AG04450 (cell line): ENCODE measurements around the gene SLC1A2. TPM values are rescaled to one million over a fixed set of nuclear protein-coding genes. Genes with fewer than 3 reads are reported as not detected.

ENCODE experiments used
- CTCF ChIA-PET: fragments of 300-600, 350-600 bp; formaldehyde crosslinking; extraction: SDS; loops from one replicate; lab custom pipeline; 2022; ENCODE audit warnings: antibody characterized with exemption, inconsistent platforms; lab: Charles Lee
- POLR2A ChIA-PET: fragments of 350-600 bp; formaldehyde crosslinking; extraction: SDS; loops from one replicate; lab custom pipeline; 2021; ENCODE audit warnings: antibody characterized with exemption, inconsistent platforms; lab: Yijun Ruan, JAX
- DNase-seq: peaks from one replicate; pipeline ENCODE4 v3.0.0-alpha.2; 2011; ENCODE audit warnings: low read depth, low spot score
- H3K27ac ChIP-seq: one replicate; pipeline ENCODE4 v1.5.1; 2012; ENCODE audit warnings: low read depth, low read length, control low read depth
- H3K27me3 ChIP-seq: one replicate; pipeline ENCODE4 v1.6.0; 2012; ENCODE audit warnings: low read length; ENCODE audit not compliant: control insufficient read depth, insufficient read depth
- H3K4me3 ChIP-seq: 2 replicates; pipeline ENCODE4 v1.5.1; 2011; ENCODE audit warnings: mild to moderate bottlenecking, low read depth, low read length, control low read depth
- H3K9me3 ChIP-seq: 2 replicates; pipeline ENCODE4 v1.5.1; 2012; ENCODE audit warnings: low read length; ENCODE audit not compliant: control insufficient read depth, insufficient read depth
- polyA plus RNA-seq: library from polyadenylated mRNA; depleted of rRNA; stranded (reverse); fragments of >200 nt; gene quantifications from 2 replicates; pipeline ENCODE4 v1.2.3, GENCODE V29; 2011
- TF ChIP-seq, protein P1 (sequence below): IDR thresholded peaks from 2 replicates; pipeline ENCODE4 v1.5.1; 2011; ENCODE audit warnings: low read depth, low read length, control low read depth, inconsistent platforms

Gene SLC1A2
- polyA plus RNA-seq, 1 experiment = 1.1 TPM

DNA sequence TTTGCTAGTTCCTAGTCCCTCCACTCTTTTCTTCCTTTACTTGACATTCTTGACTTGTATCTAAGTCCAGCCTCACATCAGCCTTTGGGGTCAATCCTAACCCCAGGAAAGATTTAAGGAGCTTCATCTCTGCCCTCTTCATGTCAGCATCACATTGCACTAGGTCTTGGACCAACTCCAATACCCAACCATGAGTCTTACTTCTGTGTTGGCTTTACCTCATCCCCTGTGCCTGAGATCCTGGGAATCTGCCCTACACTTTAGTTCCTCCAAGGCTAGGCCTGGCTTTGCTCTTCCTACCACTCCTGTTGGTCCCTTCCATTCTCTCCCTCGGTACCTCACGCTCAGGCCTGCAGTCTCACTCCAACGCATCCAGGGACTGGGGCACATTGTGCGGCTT is 117.0 kb downstream of the SLC1A2 start:
- POLR2A ChIA-PET = no interaction called here
- TF ChIP-seq, protein P1, sequence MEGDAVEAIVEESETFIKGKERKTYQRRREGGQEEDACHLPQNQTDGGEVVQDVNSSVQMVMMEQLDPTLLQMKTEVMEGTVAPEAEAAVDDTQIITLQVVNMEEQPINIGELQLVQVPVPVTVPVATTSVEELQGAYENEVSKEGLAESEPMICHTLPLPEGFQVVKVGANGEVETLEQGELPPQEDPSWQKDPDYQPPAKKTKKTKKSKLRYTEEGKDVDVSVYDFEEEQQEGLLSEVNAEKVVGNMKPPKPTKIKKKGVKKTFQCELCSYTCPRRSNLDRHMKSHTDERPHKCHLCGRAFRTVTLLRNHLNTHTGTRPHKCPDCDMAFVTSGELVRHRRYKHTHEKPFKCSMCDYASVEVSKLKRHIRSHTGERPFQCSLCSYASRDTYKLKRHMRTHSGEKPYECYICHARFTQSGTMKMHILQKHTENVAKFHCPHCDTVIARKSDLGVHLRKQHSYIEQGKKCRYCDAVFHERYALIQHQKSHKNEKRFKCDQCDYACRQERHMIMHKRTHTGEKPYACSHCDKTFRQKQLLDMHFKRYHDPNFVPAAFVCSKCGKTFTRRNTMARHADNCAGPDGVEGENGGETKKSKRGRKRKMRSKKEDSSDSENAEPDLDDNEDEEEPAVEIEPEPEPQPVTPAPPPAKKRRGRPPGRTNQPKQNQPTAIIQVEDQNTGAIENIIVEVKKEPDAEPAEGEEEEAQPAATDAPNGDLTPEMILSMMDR = no peak
- Histone ChIP-seq H3K9me3 (no peaks in the 10 kb centered on the region), H3K4me3 (no peak overlapping the region), H3K27me3 (no peaks in the 10 kb centered on the region), H3K27ac (no peak overlapping the region)
- no peak for DNase-seq
- CTCF ChIA-PET = no interaction called here

DNA sequence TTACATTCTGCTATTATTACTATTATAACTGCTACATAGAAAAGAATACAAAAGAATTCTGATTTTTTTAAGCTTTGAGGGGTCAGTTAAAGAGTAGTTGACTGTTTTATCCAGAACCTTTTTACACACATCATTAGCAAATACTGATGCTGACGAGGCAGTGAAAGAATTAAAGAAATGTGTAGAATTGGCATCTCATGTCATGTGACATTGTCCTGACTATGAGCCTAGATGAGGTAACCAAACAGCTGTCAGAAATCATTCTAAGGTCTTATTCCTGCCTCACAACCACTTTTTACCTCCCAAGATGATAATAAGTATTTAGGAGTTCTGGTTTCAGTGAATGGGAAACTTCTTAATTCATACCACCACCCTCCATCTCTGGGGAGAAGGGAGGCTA is 121.0 kb downstream of the SLC1A2 start:
- no peaks in the 10 kb centered on the region for H3K27me3 ChIP-seq
- no peaks in the 10 kb centered on the region for H3K9me3 ChIP-seq
- no peak overlapping the region for H3K27ac ChIP-seq
- DNase-seq = no peak
- ChIA-PET POLR2A (no interaction called here), CTCF (interaction anchor here (0.6 kb wide), 1 partner anchor 885 kb away, joined by 3 read pairs; no protein-coding TSS in a partner anchor)
- no peak overlapping the region for H3K4me3 ChIP-seq
- TF ChIP-seq, protein P1 = no peak

DNA sequence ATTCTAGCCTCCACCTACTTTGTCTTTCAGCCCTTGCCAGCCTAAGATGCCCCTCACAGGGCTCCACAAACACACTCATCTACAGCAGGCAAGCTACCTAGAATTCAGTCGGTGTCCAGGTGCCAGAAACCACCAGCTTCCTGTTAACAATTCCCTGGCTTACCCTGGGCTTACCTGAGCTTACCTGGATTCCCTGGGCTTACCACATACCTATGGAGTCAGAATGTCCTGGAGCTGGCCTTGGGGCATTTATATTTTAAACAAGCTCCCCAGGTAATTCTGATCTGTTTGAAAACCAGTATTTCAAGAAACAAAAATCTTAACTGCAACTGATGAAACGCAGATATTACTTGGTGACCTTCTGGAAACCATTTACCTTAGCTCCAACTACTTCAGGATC is 123.6 kb downstream of the SLC1A2 start:
- ChIA-PET CTCF (interaction anchor here (3.0 kb wide), 1 partner anchor 10 kb away, joined by 13 read pairs; no protein-coding TSS in a partner anchor), POLR2A (no interaction called here)
- TF ChIP-seq, protein P1 = no peak
- DNase-seq = no peak
- no peaks in the 10 kb centered on the region for H3K9me3 ChIP-seq
- no peaks in the 10 kb centered on the region for H3K27me3 ChIP-seq
- H3K27ac ChIP-seq = no peak overlapping the region
- H3K4me3 ChIP-seq = no peak overlapping the region

DNA sequence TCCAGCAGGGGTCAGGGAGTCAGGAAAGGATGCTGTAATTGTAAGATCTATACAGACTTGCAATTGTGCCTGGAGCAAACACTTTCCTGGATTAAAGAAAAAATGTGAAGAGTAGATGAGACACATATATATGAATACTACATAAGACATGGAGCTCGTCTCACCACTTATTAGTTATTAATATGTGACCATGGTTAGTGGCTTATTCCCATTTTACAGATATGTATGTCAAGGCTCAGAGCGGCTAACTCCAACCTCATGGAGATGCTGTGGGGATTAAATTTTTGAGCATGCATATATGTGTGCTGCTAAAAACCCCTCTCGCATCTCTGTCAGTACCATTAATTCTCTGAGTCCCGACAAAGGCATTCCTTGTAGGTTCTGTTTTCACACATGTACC is 125.7 kb downstream of the SLC1A2 start:
- ChIA-PET CTCF (interaction anchor here (0.9 to 3.0 kb wide), 2 partner anchors 12 kb away, joined by 3 to 13 read pairs; no protein-coding TSS in a partner anchor), POLR2A (no interaction called here)
- H3K27ac ChIP-seq = no peak overlapping the region
- H3K9me3 ChIP-seq = no peaks in the 10 kb centered on the region
- H3K27me3 ChIP-seq = no peaks in the 10 kb centered on the region
- no peak overlapping the region for H3K4me3 ChIP-seq
- TF ChIP-seq, protein P1 = no peak
- DNase-seq = no peak

DNA sequence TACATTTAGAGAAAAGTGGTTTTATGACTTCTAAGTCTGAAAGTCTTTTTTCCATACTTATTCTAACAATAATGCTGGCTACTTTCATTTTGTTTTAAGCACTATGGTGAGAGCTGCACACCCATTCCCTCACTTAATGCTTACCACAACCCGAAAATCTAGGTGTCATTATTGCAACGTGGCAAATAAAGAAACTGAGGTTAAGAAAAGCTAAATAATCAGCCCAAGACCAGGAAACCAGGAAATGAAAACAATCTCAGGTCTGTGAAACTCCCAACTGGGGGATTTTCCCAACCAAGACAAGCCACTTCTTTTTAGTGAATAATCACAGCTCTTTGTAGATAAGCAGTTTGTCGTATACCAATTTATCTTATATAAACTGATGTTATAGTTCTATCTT is 126.3 kb downstream of the SLC1A2 start:
- Histone ChIP-seq H3K4me3 (no peak overlapping the region), H3K27me3 (no peaks in the 10 kb centered on the region), H3K9me3 (no peaks in the 10 kb centered on the region), H3K27ac (no peak overlapping the region)
- POLR2A ChIA-PET = interaction anchor here (0.7 kb wide), 1 partner anchor 76 kb away, joined by 3 read pairs; no protein-coding TSS in a partner anchor
- no peak for DNase-seq
- CTCF ChIA-PET = interaction anchor here (0.9 kb wide), 1 partner anchor 12 kb away, joined by 3 read pairs; no protein-coding TSS in a partner anchor
- TF ChIP-seq, protein P1 = no peak
